NT2/D1 (cell line): ENCODE results near the gene BRAT1.

ENCODE experiments used
- YY1 ChIP-seq: IDR thresholded peaks from 2 replicates; pipeline ENCODE4 v1.6.1; 2011; ENCODE audit not compliant: insufficient read length, insufficient read depth
- ZNF274 ChIP-seq: IDR thresholded peaks from 2 replicates; pipeline ENCODE4 v1.6.1; 2011; ENCODE audit warnings: mild to moderate bottlenecking, low read depth, low read length

DNA sequence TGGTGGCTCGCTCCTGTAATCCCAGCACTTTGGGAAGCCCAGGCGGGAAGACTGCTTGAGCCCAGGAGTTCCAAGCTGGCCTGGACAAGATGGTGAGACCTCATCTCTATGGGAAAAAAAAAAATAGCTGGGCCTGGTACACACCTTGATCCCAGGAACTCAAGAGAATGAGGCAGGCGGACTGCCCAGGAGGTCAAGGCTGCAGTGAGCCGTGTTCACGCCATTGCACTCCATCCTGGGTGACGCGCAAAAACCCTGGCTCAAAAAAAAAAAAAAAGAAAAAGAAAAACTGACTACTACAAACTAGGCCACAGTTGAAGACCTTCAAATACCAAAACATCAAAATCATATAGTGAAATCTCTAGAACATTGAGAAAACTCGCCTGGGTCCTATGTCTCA, 3.9 kb downstream of the BRAT1 start:
- TF ChIP-seq YY1 (no peak), ZNF274 (no peak)
